Measurements from ENCODE around the gene MMP15. TPM values are rescaled to one million over a fixed set of nuclear protein-coding genes. Genes with fewer than 3 reads are reported as not detected.

Gene MMP15
- total RNA-seq, 1 experiment from 2014 or later: 1.3 TPM

GRCh38 chr16:57985204-57986181 is 40.1 kb upstream of the MMP15 start:
- no peak overlapping the region for H3K27ac Mint-ChIP-seq (ENCODE audit: low read depth, unreplicated experiment)
- ChIA-PET CTCF (interaction anchor here (0.6 kb wide), 1 partner anchor 144 kb away, joined by 4 read pairs; no protein-coding TSS in a partner anchor), POLR2A (no interaction called here)
- BruUV-seq (replicated peaks): no TSS peak
- no peaks in the 10 kb centered on the region for H3K36me3 Mint-ChIP-seq (ENCODE audit: insufficient read depth, unreplicated experiment)
- H3K27me3 Mint-ChIP-seq (ENCODE audit: insufficient read depth, unreplicated experiment): no peaks in the 10 kb centered on the region
- intact Hi-C loops (cut with micrococcal nuclease): no loop called here
- DNase-seq (ENCODE audit: unreplicated experiment): no peak
- TF ChIP-seq CTCF (IDR thresholded peaks at IDR 0.05; ENCODE audit: unreplicated experiment): no peak
- peaks cover 12% of the 10 kb centered on the region for H3K4me1 Mint-ChIP-seq (ENCODE audit: insufficient read depth, unreplicated experiment)
- no peaks in the 10 kb centered on the region for H3K9me3 Mint-ChIP-seq (ENCODE audit: unreplicated experiment)
- no peak overlapping the region for H3K4me3 Mint-ChIP-seq (ENCODE audit: unreplicated experiment)

- ChIA-PET POLR2A (no interaction called here), CTCF (interaction anchor here (0.6 to 1.9 kb wide), 2 partner anchors 87 to 143 kb away, joined by 4 to 8 read pairs; no protein-coding TSS in a partner anchor)
- intact Hi-C loops (cut with micrococcal nuclease): no loop called here
- Mint-ChIP-seq H3K27me3 (ENCODE audit: insufficient read depth, unreplicated experiment) (no peaks in the 10 kb centered on the region), H3K4me1 (ENCODE audit: insufficient read depth, unreplicated experiment) (peaks cover 12% of the 10 kb centered on the region), H3K9me3 (ENCODE audit: unreplicated experiment) (no peaks in the 10 kb centered on the region), H3K27ac (ENCODE audit: low read depth, unreplicated experiment) (no peak overlapping the region), H3K36me3 (ENCODE audit: insufficient read depth, unreplicated experiment) (no peaks in the 10 kb centered on the region), H3K4me3 (ENCODE audit: unreplicated experiment) (no peak overlapping the region)
- TF ChIP-seq CTCF (IDR thresholded peaks at IDR 0.05; ENCODE audit: unreplicated experiment): no peak
- DNase-seq (ENCODE audit: unreplicated experiment): no peak
- no TSS peak for BruUV-seq (replicated peaks)
Measured at GRCh38 chr16:57986196-57986595, 39.4 kb upstream of the MMP15 start.

- H3K27me3 Mint-ChIP-seq (ENCODE audit: insufficient read depth, unreplicated experiment): no peaks in the 10 kb centered on the region
Measured at GRCh38 chr16:57987441-57988177, 37.9 kb upstream of the MMP15 start.

More at GRCh38 chr16:57987441-57988177, 37.9 kb upstream of the MMP15 start:
- TF ChIP-seq CTCF (IDR thresholded peaks at IDR 0.05; ENCODE audit: unreplicated experiment): no peak
- H3K4me1 Mint-ChIP-seq (ENCODE audit: insufficient read depth, unreplicated experiment): peaks cover 12% of the 10 kb centered on the region
- DNase-seq (ENCODE audit: unreplicated experiment): no peak
- intact Hi-C loops (cut with micrococcal nuclease): no loop called here
- no TSS peak for BruUV-seq (replicated peaks)
- no peaks in the 10 kb centered on the region for H3K9me3 Mint-ChIP-seq (ENCODE audit: unreplicated experiment)
- H3K36me3 Mint-ChIP-seq (ENCODE audit: insufficient read depth, unreplicated experiment): peaks cover under 1% of the 10 kb centered on the region
- ChIA-PET CTCF (interaction anchor here (1.1 to 1.9 kb wide), 3 partner anchors 11 to 88 kb away, joined by 4 to 8 read pairs (median 4); no protein-coding TSS in a partner anchor), POLR2A (no interaction called here)
- H3K4me3 Mint-ChIP-seq (ENCODE audit: unreplicated experiment): no peak overlapping the region
- no peak overlapping the region for H3K27ac Mint-ChIP-seq (ENCODE audit: low read depth, unreplicated experiment)

Measured in MCF 10A (cell line).